HepG2 (cell line): ENCODE results near the gene POLR1D. TPM values are rescaled to one million over a fixed set of nuclear protein-coding genes. Genes with fewer than 3 reads are reported as not detected.

Source experiments
- FIP1L1 ChIP-seq: fragments of 200-400 bp; formaldehyde crosslinking; IDR thresholded peaks from 2 replicates; pipeline ENCODE4 v1.6.1; 2018; ENCODE audit warnings: low read depth, mild to moderate bottlenecking, low read length, moderate library complexity, borderline replicate concordance; ENCODE audit not compliant: insufficient read depth
- GZF1 ChIP-seq: sonication (generic); formaldehyde crosslinking; IDR thresholded peaks from 2 replicates; pipeline ENCODE4 v1.5.1; 2020; ENCODE audit warnings: mild to moderate bottlenecking, missing genetic modification reagents
- ISX ChIP-seq: sonication (generic); formaldehyde crosslinking; conservative IDR thresholded peaks from 2 replicates; pipeline ENCODE4 v1.5.0; 2020; ENCODE audit warnings: missing genetic modification reagents
- JDP2 ChIP-seq: sonication (generic); formaldehyde crosslinking; IDR thresholded peaks from 2 replicates; pipeline ENCODE4 v1.8.1; 2022; ENCODE audit warnings: missing genetic modification reagents, borderline replicate concordance
- KAT2B ChIP-seq: fragments of 150-350 bp; IDR thresholded peaks from 2 replicates; pipeline ENCODE4 v1.6.1; 2014; ENCODE audit warnings: low read depth, low read length, borderline replicate concordance
- MXI1 ChIP-seq: IDR thresholded peaks from 3 replicates; pipeline ENCODE4 v1.6.1; 2012; ENCODE audit warnings: low read depth, low read length, inconsistent platforms, borderline replicate concordance
- NR2F6 ChIP-seq, 2 experiments: IDR thresholded peaks; 2 replicates each; pipeline ENCODE4 v1.6.1; 2016; ENCODE audit warnings: antibody characterized with exemption in 1 of 2, mild to moderate bottlenecking in 1 of 2
- TARDBP ChIP-seq: sonication (generic); formaldehyde crosslinking; IDR thresholded peaks from 2 replicates; pipeline ENCODE4 v1.8.0; 2022; ENCODE audit warnings: mild to moderate bottlenecking, missing genetic modification reagents
- TOPORS ChIP-seq: sonication (generic); formaldehyde crosslinking; IDR thresholded peaks from 2 replicates; pipeline ENCODE4 v1.8.0; 2023; ENCODE audit warnings: mild to moderate bottlenecking, missing genetic modification reagents
- WIZ ChIP-seq: sonication (generic); formaldehyde crosslinking; IDR thresholded peaks from 2 replicates; pipeline ENCODE4 v1.5.1; 2020; ENCODE audit warnings: mild to moderate bottlenecking, missing genetic modification reagents
- ZC3H13 ChIP-seq: sonication (generic); formaldehyde crosslinking; IDR thresholded peaks from 2 replicates; pipeline ENCODE4 v1.8.1; 2023; ENCODE audit warnings: mild to moderate bottlenecking, missing genetic modification reagents, moderate library complexity
- ZKSCAN8 ChIP-seq: IDR thresholded peaks from 2 replicates; pipeline ENCODE4 v1.6.1; 2016; ENCODE audit warnings: borderline replicate concordance, missing genetic modification reagents, missing compliant biosample characterization
- ZNF180 ChIP-seq: sonication (generic); formaldehyde crosslinking; IDR thresholded peaks from 2 replicates; pipeline ENCODE4 v1.4.0; 2020; ENCODE audit warnings: low read depth, missing genetic modification reagents, borderline replicate concordance
- ZNF274 ChIP-seq: sonication (generic); formaldehyde crosslinking; IDR thresholded peaks from 2 replicates; pipeline ENCODE4 v1.5.1; 2020; ENCODE audit warnings: mild to moderate bottlenecking, missing genetic modification reagents
- ZNF546 ChIP-seq: sonication (generic); formaldehyde crosslinking; conservative IDR thresholded peaks from 2 replicates; pipeline ENCODE4 v1.8.1; 2023; ENCODE audit warnings: mild to moderate bottlenecking, missing genetic modification reagents
- ZNF564 ChIP-seq: sonication (generic); formaldehyde crosslinking; IDR thresholded peaks from 2 replicates; pipeline ENCODE4 v1.8.1; 2023; ENCODE audit warnings: mild to moderate bottlenecking, missing genetic modification reagents
- ZSCAN12 ChIP-seq: sonication (generic); formaldehyde crosslinking; IDR thresholded peaks from 2 replicates; pipeline ENCODE4 v1.9.0; 2021; ENCODE audit warnings: mild to moderate bottlenecking, missing genetic modification reagents
- polyA plus RNA-seq, 8 experiments: library from polyadenylated mRNA; depleted of rRNA in 3 of 8; stranded (reverse) in 7 of 8; unstranded in 1 of 8; fragments of >200 nt; fragmentation: Illumina TruSeq in 4 of 8; extraction: Trizol in 4 of 8; gene quantifications; 2 replicates each; pipeline versions ENCODE4 v1.2.1 to v1.2.3, GENCODE V29; 2011 to 2016; ENCODE audit warnings: low read depth in 4 of 8, missing spikeins in 1 of 8, mixed read lengths in 1 of 8; ENCODE audit not compliant: insufficient read depth in 1 of 8
- total RNA-seq, 5 experiments: library from RNA; depleted of rRNA; stranded (reverse); fragments of >200 nt; fragmentation: Illumina TruSeq; extraction: Trizol; gene quantifications; 2 replicates each; pipeline ENCODE4 v1.2.3, GENCODE V29; 2016; ENCODE audit warnings: low read depth in 1 of 5
- TF ChIP-seq, protein P1 (sequence below): sonication (generic); formaldehyde crosslinking; IDR thresholded peaks from 2 replicates; pipeline ENCODE4 v1.5.1; 2020; ENCODE audit warnings: missing genetic modification reagents, mild to moderate bottlenecking, borderline replicate concordance
- TF ChIP-seq, protein P2 (sequence below): IDR thresholded peaks from 2 replicates; pipeline ENCODE4 v1.6.1; 2016; ENCODE audit warnings: low read depth, missing genetic modification reagents, missing compliant biosample characterization
- TF ChIP-seq, protein P3 (sequence below): sonication (generic); formaldehyde crosslinking; IDR thresholded peaks from 2 replicates; pipeline ENCODE4 v1.5.0; 2020; ENCODE audit warnings: mild to moderate bottlenecking, missing genetic modification reagents

Gene POLR1D
- total and polyA plus RNA-seq, 2 of the 13 experiments (the other 11 are each of a cell fraction or from before 2014, with no cell fraction given) = 183 to 490 TPM

DNA sequence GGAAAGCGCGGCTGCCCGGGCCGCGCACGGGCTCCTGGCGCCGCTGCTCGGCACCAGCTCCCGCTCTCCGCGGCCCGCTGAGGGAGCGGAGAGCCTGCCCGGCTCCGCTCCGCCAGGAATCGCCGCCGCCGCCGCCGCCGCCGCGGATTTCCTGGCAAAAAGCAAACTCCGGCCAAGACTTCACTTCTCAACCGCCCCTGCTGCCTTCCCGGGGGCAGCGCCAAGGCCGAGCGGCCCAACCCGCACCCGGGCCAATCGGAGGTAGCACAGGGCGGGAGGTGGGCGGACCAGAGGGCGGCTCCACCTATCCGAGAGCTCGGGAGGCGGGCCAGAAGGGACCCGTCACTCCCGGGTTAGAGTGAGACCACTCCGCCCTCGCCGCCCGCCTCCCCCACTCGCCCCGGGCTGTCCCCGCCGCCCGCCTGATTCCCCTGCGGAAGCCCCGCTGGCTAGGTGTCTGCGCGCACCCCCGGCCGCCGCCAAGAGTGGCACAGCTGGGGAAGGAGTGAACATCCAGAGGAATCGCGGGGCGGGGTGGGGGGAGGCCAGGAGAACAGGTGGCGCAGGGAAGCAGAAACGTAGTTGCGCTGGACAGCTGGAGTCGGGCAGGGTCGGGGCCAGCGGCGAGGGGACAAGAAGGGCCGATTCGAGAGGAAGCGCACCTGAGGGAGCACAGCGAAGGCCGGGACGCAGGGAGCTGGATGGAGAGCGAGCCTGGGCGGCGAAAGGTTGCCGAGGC lies 1.1 kb upstream of the POLR1D start, which contains the start of gene LNX2 (continued):
- TF ChIP-seq TARDBP = peak; percentile 18; the same call in 1 of the 2 replicates
- peak; percentile 69 for TF ChIP-seq ZNF564 (CRISPR knock-in tag)
- no peak for TF ChIP-seq JDP2 (CRISPR knock-in tag)
- TF ChIP-seq, protein P1, sequence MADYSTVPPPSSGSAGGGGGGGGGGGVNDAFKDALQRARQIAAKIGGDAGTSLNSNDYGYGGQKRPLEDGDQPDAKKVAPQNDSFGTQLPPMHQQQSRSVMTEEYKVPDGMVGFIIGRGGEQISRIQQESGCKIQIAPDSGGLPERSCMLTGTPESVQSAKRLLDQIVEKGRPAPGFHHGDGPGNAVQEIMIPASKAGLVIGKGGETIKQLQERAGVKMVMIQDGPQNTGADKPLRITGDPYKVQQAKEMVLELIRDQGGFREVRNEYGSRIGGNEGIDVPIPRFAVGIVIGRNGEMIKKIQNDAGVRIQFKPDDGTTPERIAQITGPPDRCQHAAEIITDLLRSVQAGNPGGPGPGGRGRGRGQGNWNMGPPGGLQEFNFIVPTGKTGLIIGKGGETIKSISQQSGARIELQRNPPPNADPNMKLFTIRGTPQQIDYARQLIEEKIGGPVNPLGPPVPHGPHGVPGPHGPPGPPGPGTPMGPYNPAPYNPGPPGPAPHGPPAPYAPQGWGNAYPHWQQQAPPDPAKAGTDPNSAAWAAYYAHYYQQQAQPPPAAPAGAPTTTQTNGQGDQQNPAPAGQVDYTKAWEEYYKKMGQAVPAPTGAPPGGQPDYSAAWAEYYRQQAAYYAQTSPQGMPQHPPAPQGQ (CRISPR knock-in tag) = no peak
- peak; percentile 45; the same call in 1 of the 2 replicates for TF ChIP-seq ZNF274 (CRISPR knock-in tag)
- no peak for TF ChIP-seq NR2F6 (IDR thresholded peaks at IDR 0.05)
- no peak for TF ChIP-seq NR2F6 (CRISPR knock-in tag; IDR thresholded peaks at IDR 0.05)
- no peak for TF ChIP-seq WIZ (CRISPR knock-in tag)
- peak; percentile 67 for TF ChIP-seq ZNF546 (CRISPR knock-in tag)
- TF ChIP-seq ZNF180 (CRISPR knock-in tag) = no peak
- no peak for TF ChIP-seq TOPORS
- TF ChIP-seq, protein P2, sequence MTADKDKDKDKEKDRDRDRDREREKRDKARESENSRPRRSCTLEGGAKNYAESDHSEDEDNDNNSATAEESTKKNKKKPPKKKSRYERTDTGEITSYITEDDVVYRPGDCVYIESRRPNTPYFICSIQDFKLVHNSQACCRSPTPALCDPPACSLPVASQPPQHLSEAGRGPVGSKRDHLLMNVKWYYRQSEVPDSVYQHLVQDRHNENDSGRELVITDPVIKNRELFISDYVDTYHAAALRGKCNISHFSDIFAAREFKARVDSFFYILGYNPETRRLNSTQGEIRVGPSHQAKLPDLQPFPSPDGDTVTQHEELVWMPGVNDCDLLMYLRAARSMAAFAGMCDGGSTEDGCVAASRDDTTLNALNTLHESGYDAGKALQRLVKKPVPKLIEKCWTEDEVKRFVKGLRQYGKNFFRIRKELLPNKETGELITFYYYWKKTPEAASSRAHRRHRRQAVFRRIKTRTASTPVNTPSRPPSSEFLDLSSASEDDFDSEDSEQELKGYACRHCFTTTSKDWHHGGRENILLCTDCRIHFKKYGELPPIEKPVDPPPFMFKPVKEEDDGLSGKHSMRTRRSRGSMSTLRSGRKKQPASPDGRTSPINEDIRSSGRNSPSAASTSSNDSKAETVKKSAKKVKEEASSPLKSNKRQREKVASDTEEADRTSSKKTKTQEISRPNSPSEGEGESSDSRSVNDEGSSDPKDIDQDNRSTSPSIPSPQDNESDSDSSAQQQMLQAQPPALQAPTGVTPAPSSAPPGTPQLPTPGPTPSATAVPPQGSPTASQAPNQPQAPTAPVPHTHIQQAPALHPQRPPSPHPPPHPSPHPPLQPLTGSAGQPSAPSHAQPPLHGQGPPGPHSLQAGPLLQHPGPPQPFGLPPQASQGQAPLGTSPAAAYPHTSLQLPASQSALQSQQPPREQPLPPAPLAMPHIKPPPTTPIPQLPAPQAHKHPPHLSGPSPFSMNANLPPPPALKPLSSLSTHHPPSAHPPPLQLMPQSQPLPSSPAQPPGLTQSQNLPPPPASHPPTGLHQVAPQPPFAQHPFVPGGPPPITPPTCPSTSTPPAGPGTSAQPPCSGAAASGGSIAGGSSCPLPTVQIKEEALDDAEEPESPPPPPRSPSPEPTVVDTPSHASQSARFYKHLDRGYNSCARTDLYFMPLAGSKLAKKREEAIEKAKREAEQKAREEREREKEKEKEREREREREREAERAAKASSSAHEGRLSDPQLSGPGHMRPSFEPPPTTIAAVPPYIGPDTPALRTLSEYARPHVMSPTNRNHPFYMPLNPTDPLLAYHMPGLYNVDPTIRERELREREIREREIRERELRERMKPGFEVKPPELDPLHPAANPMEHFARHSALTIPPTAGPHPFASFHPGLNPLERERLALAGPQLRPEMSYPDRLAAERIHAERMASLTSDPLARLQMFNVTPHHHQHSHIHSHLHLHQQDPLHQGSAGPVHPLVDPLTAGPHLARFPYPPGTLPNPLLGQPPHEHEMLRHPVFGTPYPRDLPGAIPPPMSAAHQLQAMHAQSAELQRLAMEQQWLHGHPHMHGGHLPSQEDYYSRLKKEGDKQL (CRISPR knock-in tag) = no peak
- no peak for TF ChIP-seq ZSCAN12 (CRISPR knock-in tag)
- TF ChIP-seq ZKSCAN8 = no peak
- 0 out of 2 replicates have a peak, but pooled peaks have one; percentile 24 for TF ChIP-seq ZC3H13 (CRISPR knock-in tag)
- TF ChIP-seq, protein P3, sequence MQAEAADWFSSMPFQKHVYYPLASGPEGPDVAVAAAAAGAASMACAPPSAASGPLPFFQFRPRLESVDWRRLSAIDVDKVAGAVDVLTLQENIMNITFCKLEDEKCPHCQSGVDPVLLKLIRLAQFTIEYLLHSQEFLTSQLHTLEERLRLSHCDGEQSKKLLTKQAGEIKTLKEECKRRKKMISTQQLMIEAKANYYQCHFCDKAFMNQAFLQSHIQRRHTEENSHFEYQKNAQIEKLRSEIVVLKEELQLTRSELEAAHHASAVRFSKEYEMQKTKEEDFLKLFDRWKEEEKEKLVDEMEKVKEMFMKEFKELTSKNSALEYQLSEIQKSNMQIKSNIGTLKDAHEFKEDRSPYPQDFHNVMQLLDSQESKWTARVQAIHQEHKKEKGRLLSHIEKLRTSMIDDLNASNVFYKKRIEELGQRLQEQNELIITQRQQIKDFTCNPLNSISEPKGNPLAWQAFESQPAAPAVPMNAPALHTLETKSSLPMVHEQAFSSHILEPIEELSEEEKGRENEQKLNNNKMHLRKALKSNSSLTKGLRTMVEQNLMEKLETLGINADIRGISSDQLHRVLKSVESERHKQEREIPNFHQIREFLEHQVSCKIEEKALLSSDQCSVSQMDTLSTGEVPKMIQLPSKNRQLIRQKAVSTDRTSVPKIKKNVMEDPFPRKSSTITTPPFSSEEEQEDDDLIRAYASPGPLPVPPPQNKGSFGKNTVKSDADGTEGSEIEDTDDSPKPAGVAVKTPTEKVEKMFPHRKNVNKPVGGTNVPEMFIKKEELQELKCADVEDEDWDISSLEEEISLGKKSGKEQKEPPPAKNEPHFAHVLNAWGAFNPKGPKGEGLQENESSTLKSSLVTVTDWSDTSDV (CRISPR knock-in tag) = no peak
- TF ChIP-seq KAT2B = no peak
- no peak for TF ChIP-seq FIP1L1
- TF ChIP-seq GZF1 (CRISPR knock-in tag) = no peak
- no peak; the same call in 1 of the 2 replicates for TF ChIP-seq ISX (CRISPR knock-in tag)
- peak; percentile 3; the same call in 1 of the 3 replicates for TF ChIP-seq MXI1
